Right lobe of liver (tissue), 4 donors: Measurements from ENCODE around the gene GLTP.

Source experiments
- POLR2A ChIP-seq: fragments of 450-650 bp; IDR thresholded peaks from one replicate; pipeline ENCODE4 v1.6.1; 2017; ENCODE audit warnings: antibody characterized with exemption, mild to moderate bottlenecking
- TF ChIP-seq, protein P1 (sequence below), 4 donors: fragments of 200-600 bp in 3 of 4; fragments of 450-650 bp in 1 of 4; IDR thresholded peaks; one replicate each; pipeline versions ENCODE4 v1.5.1 to v1.8.0; 2016 to 2022; ENCODE audit warnings: antibody characterized with exemption in 4 of 4, mild to moderate bottlenecking in 2 of 4
- donor health status: DM: no; HTN: no; CAD: no.
- donor health status: DM: no; HTN: no; CAD: no.
- donor health status: DM: no; HTN: yes; CAD: no.

DNA sequence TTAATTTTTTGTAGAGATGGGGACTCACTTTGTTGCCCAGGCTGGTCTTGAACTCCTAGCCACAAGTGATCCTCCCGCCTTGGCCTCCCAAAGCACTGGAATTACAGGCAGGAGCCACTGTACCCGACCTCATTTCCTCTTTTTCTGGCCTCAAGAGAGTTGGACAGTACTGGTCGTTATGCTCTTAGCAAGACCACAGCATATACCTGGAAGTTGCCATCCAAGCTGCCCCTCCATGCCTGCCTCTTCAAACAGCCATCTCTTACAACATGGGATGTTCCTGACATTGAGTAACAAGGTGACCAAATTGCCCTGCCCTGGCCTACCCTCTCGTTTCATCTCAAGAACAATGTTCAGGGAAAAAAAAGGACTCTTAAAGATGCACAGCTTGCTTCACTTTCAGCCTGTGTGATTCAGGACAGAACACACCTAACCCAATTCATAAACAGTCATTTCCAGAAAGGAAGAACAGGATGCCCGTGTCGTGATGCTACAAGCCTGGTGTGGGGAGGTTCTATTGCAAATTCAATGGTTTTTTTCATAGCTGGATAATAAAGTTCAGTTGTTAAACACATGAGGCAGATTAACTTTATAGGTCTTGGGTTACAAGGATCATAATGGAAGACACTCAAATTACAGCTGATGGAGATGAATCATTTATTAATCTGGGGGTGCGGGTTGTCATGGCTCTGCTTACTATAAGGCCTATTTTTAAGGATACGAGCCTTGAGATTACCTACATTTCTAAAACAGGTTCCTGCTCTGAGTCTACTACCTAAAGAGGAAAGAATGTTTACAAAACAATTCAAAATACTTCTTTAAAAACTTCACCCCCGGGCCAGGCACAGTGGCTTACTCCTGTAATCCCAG is 11.9 kb downstream of the GLTP start:
- no peak for TF ChIP-seq POLR2A
- TF ChIP-seq, protein P1, sequence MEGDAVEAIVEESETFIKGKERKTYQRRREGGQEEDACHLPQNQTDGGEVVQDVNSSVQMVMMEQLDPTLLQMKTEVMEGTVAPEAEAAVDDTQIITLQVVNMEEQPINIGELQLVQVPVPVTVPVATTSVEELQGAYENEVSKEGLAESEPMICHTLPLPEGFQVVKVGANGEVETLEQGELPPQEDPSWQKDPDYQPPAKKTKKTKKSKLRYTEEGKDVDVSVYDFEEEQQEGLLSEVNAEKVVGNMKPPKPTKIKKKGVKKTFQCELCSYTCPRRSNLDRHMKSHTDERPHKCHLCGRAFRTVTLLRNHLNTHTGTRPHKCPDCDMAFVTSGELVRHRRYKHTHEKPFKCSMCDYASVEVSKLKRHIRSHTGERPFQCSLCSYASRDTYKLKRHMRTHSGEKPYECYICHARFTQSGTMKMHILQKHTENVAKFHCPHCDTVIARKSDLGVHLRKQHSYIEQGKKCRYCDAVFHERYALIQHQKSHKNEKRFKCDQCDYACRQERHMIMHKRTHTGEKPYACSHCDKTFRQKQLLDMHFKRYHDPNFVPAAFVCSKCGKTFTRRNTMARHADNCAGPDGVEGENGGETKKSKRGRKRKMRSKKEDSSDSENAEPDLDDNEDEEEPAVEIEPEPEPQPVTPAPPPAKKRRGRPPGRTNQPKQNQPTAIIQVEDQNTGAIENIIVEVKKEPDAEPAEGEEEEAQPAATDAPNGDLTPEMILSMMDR (IDR thresholded peaks at IDR 0.05): no peak
